ENCODE data around the gene PRLR.

The PRLR gene

GRCh38 chr5:35146406-35146805, 83.9 kb downstream of the PRLR start:
- no peak overlapping the region for H3K4me3 ChIP-seq (ENCODE audit: low read depth, low read length)
- DNase-seq (ENCODE audit: low read depth) = no peak

GRCh38 chr5:35145691-35146317, 84.5 kb downstream of the PRLR start:
- no peak for DNase-seq (ENCODE audit: low read depth)
- H3K4me3 ChIP-seq (ENCODE audit: low read depth, low read length) = no peak overlapping the region
- TF ChIP-seq, protein P1, sequence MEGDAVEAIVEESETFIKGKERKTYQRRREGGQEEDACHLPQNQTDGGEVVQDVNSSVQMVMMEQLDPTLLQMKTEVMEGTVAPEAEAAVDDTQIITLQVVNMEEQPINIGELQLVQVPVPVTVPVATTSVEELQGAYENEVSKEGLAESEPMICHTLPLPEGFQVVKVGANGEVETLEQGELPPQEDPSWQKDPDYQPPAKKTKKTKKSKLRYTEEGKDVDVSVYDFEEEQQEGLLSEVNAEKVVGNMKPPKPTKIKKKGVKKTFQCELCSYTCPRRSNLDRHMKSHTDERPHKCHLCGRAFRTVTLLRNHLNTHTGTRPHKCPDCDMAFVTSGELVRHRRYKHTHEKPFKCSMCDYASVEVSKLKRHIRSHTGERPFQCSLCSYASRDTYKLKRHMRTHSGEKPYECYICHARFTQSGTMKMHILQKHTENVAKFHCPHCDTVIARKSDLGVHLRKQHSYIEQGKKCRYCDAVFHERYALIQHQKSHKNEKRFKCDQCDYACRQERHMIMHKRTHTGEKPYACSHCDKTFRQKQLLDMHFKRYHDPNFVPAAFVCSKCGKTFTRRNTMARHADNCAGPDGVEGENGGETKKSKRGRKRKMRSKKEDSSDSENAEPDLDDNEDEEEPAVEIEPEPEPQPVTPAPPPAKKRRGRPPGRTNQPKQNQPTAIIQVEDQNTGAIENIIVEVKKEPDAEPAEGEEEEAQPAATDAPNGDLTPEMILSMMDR (IDR thresholded peaks at IDR 0.05; ENCODE audit: control insufficient read depth, extremely low read depth, insufficient read depth) = no peak

More at GRCh38 chr5:35146406-35146805, 83.9 kb downstream of the PRLR start:
- TF ChIP-seq, protein P1 (IDR thresholded peaks at IDR 0.05; ENCODE audit: control insufficient read depth, extremely low read depth, insufficient read depth) = no peak

DNA sequence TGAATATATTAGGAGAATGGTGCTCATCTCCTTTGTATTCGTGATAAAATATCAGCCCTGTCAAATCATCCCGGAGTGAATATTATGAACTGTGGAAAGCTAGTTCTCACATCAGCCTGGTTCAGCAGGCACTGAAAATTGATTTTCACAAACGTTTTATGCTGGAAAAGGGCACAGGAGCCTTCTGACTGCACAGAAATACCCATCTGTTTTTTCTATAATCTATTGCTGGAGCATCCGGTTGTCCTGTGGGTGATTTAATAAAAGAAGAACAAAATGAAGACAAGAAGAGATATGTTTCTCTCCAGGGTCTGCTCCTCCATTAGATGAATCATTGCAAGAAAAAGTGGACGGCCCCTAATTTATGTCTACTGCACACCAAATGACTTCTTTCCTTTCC, 85.3 kb downstream of the PRLR start:
- no peak for DNase-seq (ENCODE audit: low read depth)
- TF ChIP-seq, protein P1 (IDR thresholded peaks at IDR 0.05; ENCODE audit: control insufficient read depth, extremely low read depth, insufficient read depth) = no peak
- no peak overlapping the region for H3K4me3 ChIP-seq (ENCODE audit: low read depth, low read length)

- H3K4me3 ChIP-seq (ENCODE audit: low read depth, low read length) = no peak overlapping the region
- TF ChIP-seq, protein P1 (IDR thresholded peaks at IDR 0.05; ENCODE audit: control insufficient read depth, extremely low read depth, insufficient read depth) = no peak
- no peak for DNase-seq (ENCODE audit: low read depth)
Observed at GRCh38 chr5:35143841-35144240, 86.4 kb downstream of the PRLR start.

- no peak overlapping the region for H3K4me3 ChIP-seq (ENCODE audit: low read depth, low read length)
- no peak for DNase-seq (ENCODE audit: low read depth)
- TF ChIP-seq, protein P1 (IDR thresholded peaks at IDR 0.05; ENCODE audit: control insufficient read depth, extremely low read depth, insufficient read depth) = no peak
Observed at GRCh38 chr5:35141739-35142138, 88.5 kb downstream of the PRLR start.

DNA sequence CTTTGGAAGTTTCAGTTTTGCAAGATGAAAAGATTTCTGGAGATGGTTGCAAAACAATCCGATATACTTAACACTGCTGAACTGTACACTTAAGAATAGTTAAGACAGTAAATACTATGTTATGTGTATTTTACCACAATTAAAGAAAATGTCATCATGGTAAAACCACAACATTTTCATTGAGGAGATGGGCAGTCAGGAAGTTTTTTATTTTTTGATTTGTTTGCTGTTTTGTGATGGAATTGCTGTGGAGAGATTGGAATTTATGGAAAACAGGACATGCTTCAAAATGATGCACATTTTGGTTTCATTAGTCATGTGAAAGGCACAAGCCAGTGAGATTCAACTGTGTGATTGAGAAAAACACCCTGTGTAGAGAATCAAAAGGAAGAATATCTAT, 92.1 kb downstream of the PRLR start:
- TF ChIP-seq, protein P1 (IDR thresholded peaks at IDR 0.05; ENCODE audit: control insufficient read depth, extremely low read depth, insufficient read depth) = no peak
- no peak for DNase-seq (ENCODE audit: low read depth)
- H3K4me3 ChIP-seq (ENCODE audit: low read depth, low read length) = no peak overlapping the region

- TF ChIP-seq, protein P1 (IDR thresholded peaks at IDR 0.05; ENCODE audit: control insufficient read depth, extremely low read depth, insufficient read depth) = no peak
- no peak for DNase-seq (ENCODE audit: low read depth)
- H3K4me3 ChIP-seq (ENCODE audit: low read depth, low read length) = no peak overlapping the region
Observed at GRCh38 chr5:35136386-35136785, 93.9 kb downstream of the PRLR start.
